ENCODE results near the gene SLC7A14. TPM values are rescaled to one million over a fixed set of nuclear protein-coding genes. Genes with fewer than 3 reads are reported as not detected.

SLC7A14 gene
- total RNA-seq, 1 experiment from 2014 or later, result not detected

- TF ChIP-seq ZBTB33 (IDR thresholded peaks at IDR 0.05; ENCODE audit: extremely low read depth, insufficient replicate concordance, low read length), result no peak
- TF ChIP-seq ZNF274 (IDR thresholded peaks at IDR 0.05; ENCODE audit: low read depth, low read length), result no peak
- no peak for TF ChIP-seq FOSL1 (IDR thresholded peaks at IDR 0.05; ENCODE audit: low read depth)
- TF ChIP-seq, protein P1, sequence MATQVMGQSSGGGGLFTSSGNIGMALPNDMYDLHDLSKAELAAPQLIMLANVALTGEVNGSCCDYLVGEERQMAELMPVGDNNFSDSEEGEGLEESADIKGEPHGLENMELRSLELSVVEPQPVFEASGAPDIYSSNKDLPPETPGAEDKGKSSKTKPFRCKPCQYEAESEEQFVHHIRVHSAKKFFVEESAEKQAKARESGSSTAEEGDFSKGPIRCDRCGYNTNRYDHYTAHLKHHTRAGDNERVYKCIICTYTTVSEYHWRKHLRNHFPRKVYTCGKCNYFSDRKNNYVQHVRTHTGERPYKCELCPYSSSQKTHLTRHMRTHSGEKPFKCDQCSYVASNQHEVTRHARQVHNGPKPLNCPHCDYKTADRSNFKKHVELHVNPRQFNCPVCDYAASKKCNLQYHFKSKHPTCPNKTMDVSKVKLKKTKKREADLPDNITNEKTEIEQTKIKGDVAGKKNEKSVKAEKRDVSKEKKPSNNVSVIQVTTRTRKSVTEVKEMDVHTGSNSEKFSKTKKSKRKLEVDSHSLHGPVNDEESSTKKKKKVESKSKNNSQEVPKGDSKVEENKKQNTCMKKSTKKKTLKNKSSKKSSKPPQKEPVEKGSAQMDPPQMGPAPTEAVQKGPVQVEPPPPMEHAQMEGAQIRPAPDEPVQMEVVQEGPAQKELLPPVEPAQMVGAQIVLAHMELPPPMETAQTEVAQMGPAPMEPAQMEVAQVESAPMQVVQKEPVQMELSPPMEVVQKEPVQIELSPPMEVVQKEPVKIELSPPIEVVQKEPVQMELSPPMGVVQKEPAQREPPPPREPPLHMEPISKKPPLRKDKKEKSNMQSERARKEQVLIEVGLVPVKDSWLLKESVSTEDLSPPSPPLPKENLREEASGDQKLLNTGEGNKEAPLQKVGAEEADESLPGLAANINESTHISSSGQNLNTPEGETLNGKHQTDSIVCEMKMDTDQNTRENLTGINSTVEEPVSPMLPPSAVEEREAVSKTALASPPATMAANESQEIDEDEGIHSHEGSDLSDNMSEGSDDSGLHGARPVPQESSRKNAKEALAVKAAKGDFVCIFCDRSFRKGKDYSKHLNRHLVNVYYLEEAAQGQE (IDR thresholded peaks at IDR 0.05; ENCODE audit: low read depth), result no peak
- no peak for TF ChIP-seq ZFX (IDR thresholded peaks at IDR 0.05)
- no peak for TF ChIP-seq POLR2AphosphoS5 (IDR thresholded peaks at IDR 0.05; ENCODE audit: low read depth, low read length)
- TF ChIP-seq ELF1 (IDR thresholded peaks at IDR 0.05; ENCODE audit: borderline replicate concordance, low read depth), result no peak
- no peak for TF ChIP-seq SIN3A (IDR thresholded peaks at IDR 0.05; ENCODE audit: low read depth)
- TF ChIP-seq YY1 (IDR thresholded peaks at IDR 0.05; ENCODE audit: extremely low read depth, insufficient replicate concordance, low read depth, low read length), result no peak
- no peak for TF ChIP-seq CEBPB (IDR thresholded peaks at IDR 0.05; ENCODE audit: low read depth)
- no peak for TF ChIP-seq CBX3 (IDR thresholded peaks at IDR 0.05; ENCODE audit: low read depth)
- Histone ChIP-seq H3K4me3 (replicated peaks in 1 of 2; ENCODE audit: low read depth in 1 of 2, low read length in 2 of 2) (no peak overlapping the region), H3K36me3 (ENCODE audit: control insufficient read depth in 1 of 2, insufficient read depth in 2 of 2, low read length in 2 of 2) (no peaks in the 10 kb centered on the region), H3K9me2 (ENCODE audit: insufficient read depth) (no peaks in the 10 kb centered on the region), H3K79me2 (ENCODE audit: insufficient read depth, low read length) (no peaks in the 10 kb centered on the region), H4K20me1 (ENCODE audit: insufficient read depth) (no peaks in the 10 kb centered on the region), H2AFZ (ENCODE audit: low read depth, low read length, poor library complexity, severe bottlenecking) (no peak overlapping the region), H3K27ac (ENCODE audit: low read depth, low read length) (no peak overlapping the region), H3K9me3 (ENCODE audit: control insufficient read depth in 1 of 2, insufficient read depth in 1 of 2, low read depth in 1 of 2, low read length in 2 of 2) (no peaks in the 10 kb centered on the region), H3K27me3 (ENCODE audit: insufficient read depth, low read length) (no peaks in the 10 kb centered on the region), H3K4me2 (ENCODE audit: low read length) (no peak overlapping the region), H3K9ac (ENCODE audit: low read length) (no peak overlapping the region), H3K4me1 (ENCODE audit: control insufficient read depth in 1 of 2, insufficient read depth in 2 of 2, low read length in 2 of 2) (no peaks in the 10 kb centered on the region)
- intact Hi-C loops (cut with micrococcal nuclease), result no loop called here
- DNase-seq (ENCODE audit: low read depth, low spot score), result no peak
- BruUV-seq (replicated peaks), result no TSS peak
- RAD21 ChIA-PET (ENCODE audit: low non-redundant PET in 1 of 2, low total read pairs in 2 of 2, uncharacterized antibody in 2 of 2, unreplicated experiment in 2 of 2), result no interaction called here
- CTCF ChIA-PET, result interaction anchor here (0.6 kb wide), 1 partner anchor 24 kb away, joined by 3 read pairs; no protein-coding TSS in a partner anchor
- POLR2A ChIA-PET, result no interaction called here
- ATAC-seq, result 0 out of 2 replicates have a peak, but pooled peaks have one; percentile 27
These were observed 148.0 kb downstream of the SLC7A14 start for GRCh38 chr3:170437696-170438407.
